ENCODE data around the gene CALHM6. TPM values are rescaled to one million over a fixed set of nuclear protein-coding genes. Genes with fewer than 3 reads are reported as not detected.

CALHM6 gene
- total and polyA plus RNA-seq, 4 donors = 2.0 to 22.4 (median 6.2) TPM

DNA sequence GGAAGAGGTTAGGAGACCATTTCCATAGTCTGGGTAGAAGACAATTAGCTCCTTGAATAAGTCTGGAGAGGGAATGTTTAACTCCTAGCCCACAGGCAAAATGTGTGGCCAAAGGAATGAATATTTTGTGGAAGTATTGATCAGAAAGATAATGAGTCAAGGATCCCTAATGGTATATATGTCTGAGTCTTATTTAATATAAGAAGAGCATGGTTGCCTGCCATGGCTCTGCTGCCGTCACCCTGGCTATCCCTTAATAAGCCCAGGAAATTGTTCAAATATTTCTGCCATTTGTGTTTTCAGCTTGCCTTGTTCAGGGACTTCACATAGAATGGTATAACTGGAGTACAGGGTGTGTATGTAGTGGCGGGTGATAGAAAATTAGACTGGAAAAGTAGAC, 18.1 kb upstream of the CALHM6 start:
- H3K27ac ChIP-seq (ENCODE audit: low read depth in 1 of 2, low read length in 2 of 2) = no peak overlapping the region
- no peaks in the 10 kb centered on the region for H3K9me3 ChIP-seq (ENCODE audit: control insufficient read depth in 4 of 4, low read length in 3 of 4)
- no peak for DNase-seq (ENCODE audit: low spot score)
- no peaks in the 10 kb centered on the region for H3K27me3 ChIP-seq (ENCODE audit: control insufficient read depth in 4 of 4, insufficient read depth in 4 of 4, low read length in 3 of 4)
- H3K4me3 ChIP-seq (ENCODE audit: low read depth in 1 of 3, low read length in 3 of 3) = no peak overlapping the region
- no peaks in the 10 kb centered on the region for H3K36me3 ChIP-seq (ENCODE audit: control insufficient read depth in 4 of 4, insufficient read depth in 3 of 4, low read depth in 1 of 4, low read length in 3 of 4)
- TF ChIP-seq RXRA (IDR thresholded peaks at IDR 0.05) (no peak), SP1 (IDR thresholded peaks at IDR 0.05) (no peak), EGR1 (IDR thresholded peaks at IDR 0.05; ENCODE audit: low read depth in 2 of 2) (no peak), RAD21 (IDR thresholded peaks at IDR 0.05) (no peak), YY1 (IDR thresholded peaks at IDR 0.05) (no peak), NR2F2 (IDR thresholded peaks at IDR 0.05) (no peak), FOXA1 (IDR thresholded peaks at IDR 0.05) (no peak)
- TF ChIP-seq, protein P1, sequence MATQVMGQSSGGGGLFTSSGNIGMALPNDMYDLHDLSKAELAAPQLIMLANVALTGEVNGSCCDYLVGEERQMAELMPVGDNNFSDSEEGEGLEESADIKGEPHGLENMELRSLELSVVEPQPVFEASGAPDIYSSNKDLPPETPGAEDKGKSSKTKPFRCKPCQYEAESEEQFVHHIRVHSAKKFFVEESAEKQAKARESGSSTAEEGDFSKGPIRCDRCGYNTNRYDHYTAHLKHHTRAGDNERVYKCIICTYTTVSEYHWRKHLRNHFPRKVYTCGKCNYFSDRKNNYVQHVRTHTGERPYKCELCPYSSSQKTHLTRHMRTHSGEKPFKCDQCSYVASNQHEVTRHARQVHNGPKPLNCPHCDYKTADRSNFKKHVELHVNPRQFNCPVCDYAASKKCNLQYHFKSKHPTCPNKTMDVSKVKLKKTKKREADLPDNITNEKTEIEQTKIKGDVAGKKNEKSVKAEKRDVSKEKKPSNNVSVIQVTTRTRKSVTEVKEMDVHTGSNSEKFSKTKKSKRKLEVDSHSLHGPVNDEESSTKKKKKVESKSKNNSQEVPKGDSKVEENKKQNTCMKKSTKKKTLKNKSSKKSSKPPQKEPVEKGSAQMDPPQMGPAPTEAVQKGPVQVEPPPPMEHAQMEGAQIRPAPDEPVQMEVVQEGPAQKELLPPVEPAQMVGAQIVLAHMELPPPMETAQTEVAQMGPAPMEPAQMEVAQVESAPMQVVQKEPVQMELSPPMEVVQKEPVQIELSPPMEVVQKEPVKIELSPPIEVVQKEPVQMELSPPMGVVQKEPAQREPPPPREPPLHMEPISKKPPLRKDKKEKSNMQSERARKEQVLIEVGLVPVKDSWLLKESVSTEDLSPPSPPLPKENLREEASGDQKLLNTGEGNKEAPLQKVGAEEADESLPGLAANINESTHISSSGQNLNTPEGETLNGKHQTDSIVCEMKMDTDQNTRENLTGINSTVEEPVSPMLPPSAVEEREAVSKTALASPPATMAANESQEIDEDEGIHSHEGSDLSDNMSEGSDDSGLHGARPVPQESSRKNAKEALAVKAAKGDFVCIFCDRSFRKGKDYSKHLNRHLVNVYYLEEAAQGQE (IDR thresholded peaks at IDR 0.05) = no peak
- TF ChIP-seq, protein P2, sequence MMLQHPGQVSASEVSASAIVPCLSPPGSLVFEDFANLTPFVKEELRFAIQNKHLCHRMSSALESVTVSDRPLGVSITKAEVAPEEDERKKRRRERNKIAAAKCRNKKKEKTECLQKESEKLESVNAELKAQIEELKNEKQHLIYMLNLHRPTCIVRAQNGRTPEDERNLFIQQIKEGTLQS (IDR thresholded peaks at IDR 0.05) = no peak
- TF ChIP-seq, protein P3, sequence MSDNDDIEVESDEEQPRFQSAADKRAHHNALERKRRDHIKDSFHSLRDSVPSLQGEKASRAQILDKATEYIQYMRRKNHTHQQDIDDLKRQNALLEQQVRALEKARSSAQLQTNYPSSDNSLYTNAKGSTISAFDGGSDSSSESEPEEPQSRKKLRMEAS (IDR thresholded peaks at IDR 0.05) = no peak
- TF ChIP-seq, protein P4, sequence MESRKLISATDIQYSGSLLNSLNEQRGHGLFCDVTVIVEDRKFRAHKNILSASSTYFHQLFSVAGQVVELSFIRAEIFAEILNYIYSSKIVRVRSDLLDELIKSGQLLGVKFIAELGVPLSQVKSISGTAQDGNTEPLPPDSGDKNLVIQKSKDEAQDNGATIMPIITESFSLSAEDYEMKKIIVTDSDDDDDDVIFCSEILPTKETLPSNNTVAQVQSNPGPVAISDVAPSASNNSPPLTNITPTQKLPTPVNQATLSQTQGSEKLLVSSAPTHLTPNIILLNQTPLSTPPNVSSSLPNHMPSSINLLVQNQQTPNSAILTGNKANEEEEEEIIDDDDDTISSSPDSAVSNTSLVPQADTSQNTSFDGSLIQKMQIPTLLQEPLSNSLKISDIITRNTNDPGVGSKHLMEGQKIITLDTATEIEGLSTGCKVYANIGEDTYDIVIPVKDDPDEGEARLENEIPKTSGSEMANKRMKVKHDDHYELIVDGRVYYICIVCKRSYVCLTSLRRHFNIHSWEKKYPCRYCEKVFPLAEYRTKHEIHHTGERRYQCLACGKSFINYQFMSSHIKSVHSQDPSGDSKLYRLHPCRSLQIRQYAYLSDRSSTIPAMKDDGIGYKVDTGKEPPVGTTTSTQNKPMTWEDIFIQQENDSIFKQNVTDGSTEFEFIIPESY (IDR thresholded peaks at IDR 0.05) = no peak
- no peak overlapping the region for H3K9ac ChIP-seq (ENCODE audit: low read depth in 1 of 2, low read length in 2 of 2)
- H3K4me1 ChIP-seq (ENCODE audit: control insufficient read depth in 4 of 4, insufficient read depth in 4 of 4, low read length in 3 of 4) = peaks cover 0 to 6% (median 0%) of the 10 kb centered on the region in 4 donors
- WGBS = 95% methylated on average over 2 of the region's 2 CpGs

DNA sequence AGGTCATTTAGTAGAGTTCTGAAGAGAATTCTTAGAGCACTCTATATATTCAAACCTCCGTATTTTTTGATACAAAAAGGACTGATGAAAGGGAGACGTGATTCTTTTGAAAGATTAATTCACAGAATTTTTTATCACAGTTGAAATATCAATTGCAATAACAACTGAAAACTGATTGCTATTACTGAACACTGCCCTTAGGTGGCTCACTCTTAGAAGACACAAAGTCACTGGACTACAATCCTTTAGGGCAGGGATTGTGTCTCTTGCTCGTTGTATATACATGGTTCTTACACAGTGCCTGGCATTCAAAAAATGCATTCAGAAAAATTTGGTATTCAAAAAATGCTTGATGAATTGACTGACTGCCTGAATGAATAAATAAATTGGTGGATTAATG, 17.1 kb upstream of the CALHM6 start:
- TF ChIP-seq RAD21 (IDR thresholded peaks at IDR 0.05) = peak; percentile 62 to 75
- TF ChIP-seq, protein P5, sequence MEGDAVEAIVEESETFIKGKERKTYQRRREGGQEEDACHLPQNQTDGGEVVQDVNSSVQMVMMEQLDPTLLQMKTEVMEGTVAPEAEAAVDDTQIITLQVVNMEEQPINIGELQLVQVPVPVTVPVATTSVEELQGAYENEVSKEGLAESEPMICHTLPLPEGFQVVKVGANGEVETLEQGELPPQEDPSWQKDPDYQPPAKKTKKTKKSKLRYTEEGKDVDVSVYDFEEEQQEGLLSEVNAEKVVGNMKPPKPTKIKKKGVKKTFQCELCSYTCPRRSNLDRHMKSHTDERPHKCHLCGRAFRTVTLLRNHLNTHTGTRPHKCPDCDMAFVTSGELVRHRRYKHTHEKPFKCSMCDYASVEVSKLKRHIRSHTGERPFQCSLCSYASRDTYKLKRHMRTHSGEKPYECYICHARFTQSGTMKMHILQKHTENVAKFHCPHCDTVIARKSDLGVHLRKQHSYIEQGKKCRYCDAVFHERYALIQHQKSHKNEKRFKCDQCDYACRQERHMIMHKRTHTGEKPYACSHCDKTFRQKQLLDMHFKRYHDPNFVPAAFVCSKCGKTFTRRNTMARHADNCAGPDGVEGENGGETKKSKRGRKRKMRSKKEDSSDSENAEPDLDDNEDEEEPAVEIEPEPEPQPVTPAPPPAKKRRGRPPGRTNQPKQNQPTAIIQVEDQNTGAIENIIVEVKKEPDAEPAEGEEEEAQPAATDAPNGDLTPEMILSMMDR (IDR thresholded peaks at IDR 0.05; ENCODE audit: low read depth, low read length, missing input control) = peak; percentile 38
- TF ChIP-seq, protein P4 (IDR thresholded peaks at IDR 0.05) = no peak
- WGBS = 15% methylated on average over 3 of the region's 3 CpGs
- H3K27me3 ChIP-seq (ENCODE audit: control insufficient read depth in 4 of 4, insufficient read depth in 4 of 4, low read length in 3 of 4) = no peaks in the 10 kb centered on the region
- no peak overlapping the region for H3K27ac ChIP-seq (ENCODE audit: low read depth in 1 of 2, low read length in 2 of 2)
- H3K36me3 ChIP-seq (ENCODE audit: control insufficient read depth in 4 of 4, insufficient read depth in 3 of 4, low read depth in 1 of 4, low read length in 3 of 4) = no peaks in the 10 kb centered on the region
- DNase-seq (ENCODE audit: low spot score) = no peak
- no peak overlapping the region for H3K4me3 ChIP-seq (ENCODE audit: low read depth in 1 of 3, low read length in 3 of 3)
- no peaks in the 10 kb centered on the region for H3K9me3 ChIP-seq (ENCODE audit: control insufficient read depth in 4 of 4, low read length in 3 of 4)
- peaks cover 0 to 6% (median 0%) of the 10 kb centered on the region in 4 donors for H3K4me1 ChIP-seq (ENCODE audit: control insufficient read depth in 4 of 4, insufficient read depth in 4 of 4, low read length in 3 of 4)
- no peak overlapping the region for H3K9ac ChIP-seq (ENCODE audit: low read depth in 1 of 2, low read length in 2 of 2)

Data from liver (tissue), 9 donors.